HG03469 (cell line): ENCODE results near the gene COMMD10.
A peak's percentile ranks its signal among the peaks of the same experiment; 100 is the strongest.

Experiments
- ATAC-seq: cut with Tn5 transposase; IDR thresholded peaks from one replicate; pipeline ENCODE4 v1.9.1; 2021; ENCODE audit warnings: mild to moderate bottlenecking, moderate library complexity, moderate number of reproducible peaks; ENCODE audit not compliant: unreplicated experiment

Gene COMMD10

DNA sequence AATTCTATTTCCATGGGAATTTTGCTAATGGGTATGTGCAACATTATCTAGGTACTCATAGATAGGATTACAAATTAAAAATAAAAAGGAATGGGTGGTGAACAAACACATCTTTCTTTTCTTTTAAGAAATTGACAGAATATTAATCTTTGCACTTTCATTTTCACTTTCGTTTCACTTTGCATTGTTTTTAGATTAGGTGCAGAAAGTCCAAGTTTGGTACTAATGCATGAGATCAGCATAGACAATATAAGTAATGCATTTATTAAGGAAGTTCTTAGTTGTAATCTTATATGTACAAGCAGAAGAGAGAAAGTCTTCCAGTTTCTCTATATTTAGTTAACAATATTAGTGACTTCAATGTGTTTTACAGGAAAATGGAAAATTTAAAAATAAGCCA, 196.5 kb downstream of the COMMD10 start:
- no peak for ATAC-seq

DNA sequence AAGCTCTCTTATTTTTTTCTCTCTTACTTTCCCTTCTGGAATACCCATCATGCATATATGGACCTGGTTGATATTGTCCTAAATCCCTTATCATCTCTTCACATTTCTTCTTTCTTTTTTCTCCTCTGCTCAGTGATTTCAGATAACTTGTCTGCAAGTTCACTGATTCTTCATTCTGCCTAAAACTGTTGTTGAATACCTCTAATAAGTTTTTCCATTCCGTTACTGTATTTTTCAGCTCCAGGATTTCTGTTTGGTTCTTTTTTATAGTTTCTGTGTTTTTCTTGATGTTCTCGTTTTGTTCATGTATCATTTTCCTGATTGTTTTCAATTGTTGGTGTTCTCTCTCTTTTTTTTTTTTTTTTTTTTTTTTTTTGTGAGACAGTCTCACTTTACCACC, 203.7 kb downstream of the COMMD10 start:
- no peak for ATAC-seq

DNA sequence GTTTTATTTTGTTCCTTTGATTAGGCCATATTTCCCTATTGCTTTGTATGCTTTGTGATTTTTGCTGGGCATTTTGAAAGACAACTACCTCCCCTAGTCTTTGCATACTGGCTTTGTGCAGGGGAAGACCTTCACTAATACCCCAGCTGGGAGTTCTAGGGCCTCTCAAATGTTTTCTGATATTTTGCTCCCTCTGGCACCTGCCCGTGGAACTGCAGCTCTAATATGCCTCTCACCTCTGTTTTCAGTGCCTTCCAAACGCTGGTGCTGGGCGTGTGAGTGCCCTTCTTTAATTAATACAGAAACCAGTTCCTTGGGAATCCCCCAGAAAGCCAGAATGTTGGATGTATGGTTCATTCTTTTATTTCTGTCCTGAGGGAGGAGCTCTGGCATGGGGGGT, 204.5 kb downstream of the COMMD10 start:
- no peak for ATAC-seq

DNA sequence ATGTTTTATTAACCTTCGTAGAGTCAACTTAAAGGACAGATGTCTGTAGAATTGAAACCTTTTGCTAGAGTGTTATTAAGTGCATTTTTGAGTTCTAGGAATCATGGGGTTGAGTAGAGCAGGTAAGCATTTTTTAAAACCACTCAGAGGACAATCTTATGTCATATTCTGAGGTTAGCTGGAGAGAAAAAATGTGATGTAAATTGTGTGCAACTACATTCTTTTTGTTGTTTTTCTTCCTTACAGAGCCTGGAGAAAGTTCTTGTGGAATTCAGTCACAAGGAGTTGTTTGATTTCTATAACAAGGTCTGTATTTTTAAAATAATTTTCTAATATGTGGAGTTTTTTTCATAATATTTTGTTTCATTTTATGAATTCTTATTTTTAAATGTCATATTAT, 206.4 kb downstream of the COMMD10 start:
- ATAC-seq = no peak

DNA sequence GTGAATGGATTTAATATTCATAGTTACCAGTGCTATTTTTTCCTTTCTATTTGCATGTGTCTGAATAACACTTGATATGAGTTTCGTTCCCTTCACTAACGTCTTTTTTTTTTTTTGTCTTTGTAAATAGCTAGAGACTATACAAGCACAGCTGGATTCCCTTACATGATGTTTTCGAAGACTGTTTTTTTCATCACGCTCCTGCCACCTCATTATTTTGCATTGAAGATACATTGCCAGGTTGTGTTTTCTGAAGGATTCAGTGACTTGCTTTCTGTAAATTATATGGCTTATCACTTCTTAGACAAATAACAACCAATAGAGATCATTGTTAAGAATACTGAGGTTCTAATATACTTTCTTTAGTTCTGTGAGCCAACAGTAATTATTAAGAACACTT, 207.5 kb downstream of the COMMD10 start:
- ATAC-seq = no peak

DNA sequence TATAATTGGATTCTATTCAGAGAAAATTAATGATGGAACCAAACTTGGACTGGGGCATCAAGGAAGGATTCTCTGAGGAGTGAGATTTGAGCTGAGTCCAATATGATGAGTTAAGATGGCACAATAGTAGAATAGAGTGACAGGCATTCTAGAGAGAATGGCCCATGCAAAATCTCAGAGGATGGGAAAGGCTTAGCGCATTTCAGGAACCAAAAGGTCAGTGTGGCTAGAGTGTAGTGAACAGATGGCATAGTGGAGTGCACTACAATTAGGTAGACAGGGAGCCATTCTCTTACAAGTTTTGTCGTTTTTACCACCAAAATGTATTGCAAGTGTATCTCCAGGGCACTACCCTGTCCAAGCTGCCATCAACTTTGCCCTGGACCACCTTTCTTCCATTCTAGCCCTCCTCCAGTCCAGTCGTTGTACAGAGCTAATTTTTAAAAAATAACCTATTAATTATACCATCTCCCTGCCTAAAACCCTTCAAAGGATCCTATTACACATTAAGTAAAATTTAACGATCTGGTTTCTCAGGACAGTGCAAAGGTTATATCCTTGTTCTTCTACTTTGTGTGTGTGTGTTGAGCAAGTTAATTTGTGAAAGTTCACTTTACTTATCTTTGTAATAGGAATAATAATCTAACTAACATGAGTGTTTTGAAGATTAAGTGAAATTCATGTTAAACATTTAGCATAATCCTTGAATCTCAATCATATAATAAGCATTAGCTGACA, 211.7 kb downstream of the COMMD10 start:
- no peak for ATAC-seq

DNA sequence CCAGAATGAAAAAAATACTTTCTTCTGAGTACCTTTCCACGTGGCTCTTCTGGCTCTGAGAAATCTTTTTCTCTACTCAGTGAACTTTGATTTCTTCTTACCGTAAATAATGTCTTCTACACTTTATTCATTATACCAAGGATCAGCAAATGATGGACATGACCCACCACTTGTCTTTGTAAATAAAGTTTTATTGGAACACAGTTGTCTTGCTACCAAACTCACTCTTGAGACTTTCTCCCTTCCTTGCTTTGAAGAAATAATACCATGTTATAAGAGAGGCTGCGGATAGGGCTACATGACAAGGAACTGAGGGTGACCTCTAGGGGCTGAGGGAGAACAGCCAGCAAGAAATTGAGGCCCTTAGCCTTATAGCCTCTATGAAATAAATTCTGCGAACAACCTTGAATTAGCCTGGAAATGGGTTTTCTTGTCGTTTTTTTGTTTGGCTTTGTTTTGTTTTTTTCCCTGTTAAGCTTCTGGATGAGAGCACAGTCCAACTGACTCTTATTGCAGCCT, 212.5 kb downstream of the COMMD10 start:
- no peak for ATAC-seq

DNA sequence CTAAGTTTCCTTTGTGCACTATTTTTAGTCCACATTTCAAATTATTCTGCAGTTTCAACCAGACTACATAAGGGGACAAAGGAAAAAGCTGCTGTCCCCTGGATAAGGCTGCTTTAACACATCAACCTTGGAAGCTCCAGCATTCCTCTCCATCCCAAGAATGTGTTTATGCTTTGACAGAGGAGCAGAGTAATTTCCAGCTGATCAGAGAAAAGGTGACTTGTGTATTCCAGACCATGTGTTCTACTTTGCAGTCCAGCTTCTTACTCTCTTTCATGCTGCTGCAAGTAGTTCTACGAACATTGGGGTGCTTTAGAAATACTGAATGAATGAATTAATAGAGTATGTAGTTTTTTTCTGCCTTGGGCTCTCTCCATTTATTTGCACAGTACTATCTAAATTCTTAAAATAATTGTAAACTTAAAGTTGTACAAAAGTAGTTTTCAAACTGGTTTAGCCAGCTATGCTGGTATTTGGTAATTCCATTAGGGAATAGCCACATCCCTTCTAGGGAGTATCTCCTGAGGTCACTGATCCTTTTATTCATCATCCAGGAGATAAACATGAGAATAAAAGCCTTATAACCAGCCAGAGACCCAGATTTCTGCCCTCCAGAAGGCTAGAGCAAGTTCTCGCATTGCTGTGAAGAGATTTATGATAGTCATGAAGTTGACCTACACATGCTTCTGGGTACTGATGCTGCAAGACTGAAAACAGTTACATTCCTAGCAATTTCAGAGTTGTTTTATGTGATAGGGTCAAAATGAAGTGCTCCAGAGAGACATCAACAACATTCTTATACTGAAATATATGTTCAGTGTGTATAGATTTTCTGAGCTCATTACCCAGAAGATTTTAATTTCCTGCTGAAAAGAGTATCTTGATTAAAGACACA, 215.2 kb downstream of the COMMD10 start:
- ATAC-seq = no peak

DNA sequence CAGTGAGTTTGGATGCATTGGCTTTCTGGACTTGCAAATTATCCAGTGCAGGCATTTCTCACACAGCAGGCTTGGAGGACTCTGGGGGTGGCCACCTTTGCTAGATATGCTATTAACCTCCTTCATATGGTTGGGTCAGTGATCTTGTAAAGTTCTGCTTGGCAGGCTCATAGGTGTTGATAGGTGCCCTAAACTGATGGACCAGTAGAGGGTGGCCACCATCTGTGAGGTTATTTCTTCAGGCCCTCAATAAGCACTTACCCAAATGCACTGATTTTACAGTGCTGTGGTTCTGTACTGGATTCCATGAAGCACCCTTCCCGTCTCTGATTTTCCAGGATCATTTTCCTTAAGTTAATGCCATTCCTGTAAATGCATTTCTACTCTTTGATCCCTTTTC, 216.3 kb downstream of the COMMD10 start:
- ATAC-seq = no peak

DNA sequence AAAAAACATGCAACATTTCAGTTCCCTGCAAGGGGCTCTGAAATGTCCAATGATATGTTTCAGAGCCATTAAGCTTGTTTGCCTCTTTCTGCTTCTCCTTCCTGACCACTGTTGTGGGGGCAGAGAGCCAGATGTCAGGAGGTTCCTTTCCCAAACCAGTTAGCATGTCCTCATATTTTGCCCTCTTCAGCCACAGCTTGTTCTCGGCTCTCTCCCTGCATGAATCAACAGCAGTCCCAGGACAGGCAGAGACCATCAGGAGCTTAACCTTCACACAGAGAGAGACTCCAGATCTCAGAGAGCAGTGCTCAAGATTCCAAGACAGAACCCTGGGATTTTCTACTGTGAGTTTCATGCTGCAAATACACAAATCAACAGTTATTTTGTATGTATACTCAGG, 218.5 kb downstream of the COMMD10 start:
- ATAC-seq = no peak

DNA sequence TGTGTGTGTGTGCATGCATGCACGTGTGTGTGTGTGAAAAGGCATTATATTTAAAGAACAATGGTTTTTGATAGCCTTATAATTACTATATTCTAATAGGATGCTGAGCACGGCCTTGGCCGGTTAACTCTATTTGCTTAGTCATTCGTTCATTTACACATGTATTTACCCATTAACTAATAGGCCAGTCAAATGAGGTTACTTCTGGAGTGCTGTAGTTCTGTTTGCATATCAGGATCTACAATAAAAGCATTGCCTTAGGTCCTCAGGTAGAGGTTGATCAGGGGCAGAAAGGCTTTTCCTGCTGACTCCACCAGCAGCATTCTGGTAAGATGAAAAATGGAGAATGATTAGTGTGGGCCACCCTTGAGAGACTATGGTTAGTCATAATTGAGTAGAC, 219.0 kb downstream of the COMMD10 start:
- ATAC-seq = no peak

DNA sequence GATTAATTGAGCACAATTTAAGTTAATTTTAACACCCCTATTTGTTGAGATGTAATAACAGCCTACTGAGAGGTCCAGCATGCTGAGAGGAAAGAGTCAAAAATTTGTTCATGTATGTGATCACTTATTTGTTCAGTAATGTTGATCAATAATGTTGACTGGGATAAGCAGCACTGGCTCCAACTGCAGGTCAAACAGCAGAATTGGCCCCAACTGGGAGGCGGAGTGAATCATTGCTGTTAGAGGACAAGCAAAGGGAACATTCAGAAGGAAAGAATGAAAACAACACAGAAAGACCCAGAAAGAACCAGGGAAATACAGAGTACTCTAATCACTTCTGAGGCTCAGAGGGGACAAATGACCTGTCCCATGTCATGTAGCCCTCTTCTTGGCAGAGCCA, 221.1 kb downstream of the COMMD10 start:
- ATAC-seq = no peak

DNA sequence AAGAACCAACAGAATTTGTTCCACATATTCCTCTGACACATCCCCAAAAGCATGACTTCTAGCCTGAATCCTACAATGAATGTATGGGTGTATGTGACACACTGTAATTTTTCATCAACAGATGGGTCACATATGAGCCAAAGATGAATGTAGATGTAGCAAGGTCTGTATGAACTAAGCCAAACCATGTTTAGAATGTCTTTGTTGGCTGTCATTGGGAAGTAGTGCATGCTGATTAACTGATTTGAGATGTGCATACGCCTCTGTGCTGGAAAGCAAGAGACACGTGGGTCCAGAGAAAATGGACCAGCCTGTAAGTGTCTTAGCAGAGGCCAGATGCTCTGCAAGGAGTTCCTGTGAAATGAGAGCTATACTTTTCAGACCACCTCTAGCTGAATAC, 222.0 kb downstream of the COMMD10 start:
- ATAC-seq = no peak

DNA sequence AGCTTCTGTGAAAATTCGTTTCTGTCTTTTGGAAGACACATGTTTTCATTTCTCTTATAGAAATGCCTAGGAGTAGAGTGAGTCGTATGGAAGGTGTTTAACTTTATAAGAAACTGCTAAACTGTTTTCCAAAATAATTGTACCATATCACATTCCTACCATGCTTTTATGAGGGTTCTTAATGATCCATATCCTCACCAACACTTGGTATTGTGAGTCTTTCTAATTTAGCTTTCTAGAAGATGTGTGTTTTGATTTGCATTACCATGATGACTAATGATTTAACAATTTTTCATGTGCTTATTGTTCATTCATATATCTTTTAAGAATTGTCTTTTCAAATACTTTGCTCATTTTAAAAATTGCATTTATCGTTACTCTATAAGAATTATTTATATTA, 223.6 kb downstream of the COMMD10 start:
- ATAC-seq = no peak

DNA sequence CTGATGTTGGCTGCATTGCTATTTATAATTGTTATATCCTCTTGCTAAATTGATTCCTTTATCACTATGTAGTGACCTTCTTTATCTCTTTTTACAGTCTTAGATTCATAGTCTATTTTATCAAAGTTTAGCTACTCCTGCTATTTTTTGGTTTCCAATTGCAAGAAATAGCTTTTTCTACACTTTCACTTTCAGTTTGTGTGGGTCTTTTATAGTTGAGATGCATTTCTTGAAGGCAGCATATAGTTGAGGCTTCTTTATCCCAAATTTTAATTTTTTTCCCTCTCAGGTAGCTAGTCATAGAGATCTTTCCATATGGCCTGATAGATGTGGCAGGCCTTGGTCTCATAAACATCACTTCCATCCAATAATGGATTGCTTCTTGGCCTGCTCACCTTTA, 228.5 kb downstream of the COMMD10 start:
- no peak for ATAC-seq

DNA sequence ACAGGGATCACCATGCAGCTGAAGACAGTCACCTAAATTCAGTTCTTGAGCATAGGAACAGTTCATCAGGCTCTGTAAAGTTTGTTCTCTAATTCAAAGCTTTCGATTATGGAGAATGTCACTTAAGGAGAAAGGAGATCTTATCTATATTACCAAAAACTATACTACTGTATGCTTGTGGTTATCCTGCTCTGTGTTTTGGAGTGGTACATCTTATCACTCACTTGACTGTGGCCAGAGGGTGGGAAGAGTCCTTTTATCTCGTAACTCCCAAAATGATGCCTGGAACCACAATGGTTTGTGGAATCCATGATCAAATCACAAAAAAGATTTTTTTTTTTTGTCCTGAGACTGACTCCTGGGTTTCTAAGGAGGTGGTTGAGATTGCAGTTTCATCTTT, 230.7 kb downstream of the COMMD10 start:
- no peak for ATAC-seq

DNA sequence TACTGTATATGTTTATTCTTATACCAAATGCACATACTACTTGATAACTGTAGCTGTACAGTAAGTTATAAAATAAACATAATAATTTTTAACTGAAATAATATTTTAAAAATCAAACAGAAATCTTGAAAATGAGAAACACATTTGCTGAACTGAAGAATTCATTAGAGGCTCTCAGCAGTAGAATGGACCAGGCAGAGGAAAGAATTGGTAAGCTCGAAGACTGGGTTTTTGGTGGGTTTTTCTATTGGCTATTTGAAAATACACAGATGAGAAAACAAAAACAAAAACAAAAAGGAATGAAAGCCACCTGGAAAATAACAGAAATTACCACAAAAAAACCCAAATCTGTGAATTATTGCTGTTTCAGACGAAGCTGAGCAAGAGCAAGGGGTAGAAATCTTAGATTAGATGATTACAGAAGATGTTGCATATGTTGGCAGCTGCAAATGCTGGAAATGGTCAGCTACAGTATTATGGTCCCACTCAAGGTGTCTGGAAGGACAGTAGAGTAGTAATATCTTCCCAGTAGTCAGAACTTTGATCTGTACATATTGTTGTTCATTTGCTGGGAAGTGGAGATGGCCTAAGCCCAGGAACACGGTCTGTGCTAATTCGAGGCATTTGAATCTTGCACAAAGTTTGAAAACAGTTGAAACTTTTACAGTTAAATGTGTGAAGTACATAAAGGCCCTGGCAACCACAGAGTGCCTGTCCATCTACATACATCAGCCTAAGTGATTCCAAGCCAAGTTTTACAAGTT, 233.4 kb downstream of the COMMD10 start:
- ATAC-seq = no peak

DNA sequence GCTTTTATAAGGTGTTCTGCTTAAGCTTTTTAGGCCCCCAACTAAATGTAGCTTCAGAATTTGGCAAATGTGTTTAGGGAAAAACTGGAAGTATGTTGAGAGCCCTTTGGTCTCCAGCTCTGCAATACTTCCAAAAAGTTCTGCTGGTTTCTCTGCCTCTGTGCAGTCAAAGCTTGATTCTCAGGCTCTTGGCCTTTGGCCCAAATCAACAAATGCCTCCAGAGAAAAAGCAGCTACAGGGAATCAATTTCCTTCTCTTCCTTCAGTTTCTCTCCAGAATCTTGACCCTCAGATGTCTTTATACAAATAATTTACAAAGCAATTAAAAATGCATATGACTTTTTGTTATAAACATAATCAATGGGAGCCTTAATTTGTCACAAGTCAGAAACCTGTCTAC, 235.7 kb downstream of the COMMD10 start:
- ATAC-seq = no peak

DNA sequence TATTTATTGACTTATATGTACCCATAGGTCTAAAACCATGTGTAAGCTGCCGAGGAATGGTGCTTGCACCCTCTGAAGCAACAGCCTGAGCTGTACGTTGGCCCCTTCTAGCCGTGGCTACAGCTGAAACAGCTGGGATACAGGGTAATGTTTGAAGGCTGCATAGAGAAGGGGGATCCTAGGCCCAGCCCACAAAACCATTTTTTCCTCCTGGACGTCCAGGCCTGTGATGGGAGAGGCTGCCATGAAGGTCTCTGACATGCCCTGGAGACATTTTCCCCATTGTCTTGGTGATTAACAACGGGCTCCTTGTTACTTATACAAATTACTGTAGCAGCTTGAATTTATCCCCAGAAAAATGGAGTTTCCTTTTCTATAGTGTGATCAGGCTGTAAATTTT, 244.7 kb downstream of the COMMD10 start:
- ATAC-seq = no peak

DNA sequence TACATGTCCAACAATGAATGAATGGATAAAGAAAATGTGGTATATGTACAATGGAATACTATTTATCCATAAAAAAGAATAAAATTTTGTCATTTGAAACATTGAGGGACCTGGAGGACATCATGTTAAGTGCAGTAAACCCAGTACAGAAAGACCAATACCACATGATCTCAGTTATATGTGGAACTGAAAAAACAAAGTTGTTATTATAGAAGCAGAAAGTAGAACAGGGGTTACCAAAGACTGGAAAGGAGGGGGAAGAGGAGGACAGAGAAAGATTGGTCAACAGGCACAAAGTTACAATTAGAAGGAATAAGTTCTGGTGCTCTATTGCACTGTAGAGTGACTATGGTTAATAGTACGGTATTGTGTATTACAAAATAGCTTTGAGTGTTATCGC, 256.0 kb downstream of the COMMD10 start:
- peak; percentile 50 for ATAC-seq
